ENCODE measurements around the gene GSTM2. TPM values are rescaled to one million over a fixed set of nuclear protein-coding genes. Genes with fewer than 3 reads are reported as not detected.

GSTM2 gene
- total and polyA plus RNA-seq, 2 of the 4 experiments (the other 2 are of a cell fraction) = 10.2 to 85.5 TPM

DNA sequence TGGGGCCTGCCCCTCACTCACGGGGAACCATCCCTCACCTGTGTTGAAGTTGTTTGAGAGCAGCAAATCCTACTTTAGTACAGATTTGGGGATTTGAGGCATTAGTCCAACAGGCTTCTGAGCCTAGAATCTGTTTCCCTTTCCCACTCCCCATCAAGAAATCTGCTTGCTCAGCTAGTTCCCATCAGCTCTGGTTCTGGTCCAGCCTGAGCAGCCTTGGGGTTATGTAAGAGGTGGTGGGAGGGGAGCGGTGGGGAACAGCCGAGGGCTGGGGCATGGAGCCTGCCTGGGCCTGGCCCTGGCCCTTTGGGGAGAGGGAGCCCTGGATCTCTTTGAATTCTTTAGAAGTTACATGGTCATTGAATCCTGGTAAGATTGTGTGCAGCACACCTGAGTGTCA, 48.3 kb downstream of the GSTM2 start:
- ChIA-PET POLR2A (ENCODE audit: unreplicated experiment) (no interaction called here), CTCF (no interaction called here)
- Histone ChIP-seq H3K9me1 (ENCODE audit: insufficient read depth, low read length) (no peaks in the 10 kb centered on the region), H3K14ac (replicated peaks; ENCODE audit: low read depth, low read length) (no peak overlapping the region), H2AK5ac (ENCODE audit: low read depth, low read length) (no peak overlapping the region), H3K18ac (ENCODE audit: low read depth, low read length) (no peak overlapping the region), H3K36me3 (ENCODE audit: control insufficient read depth, insufficient read depth, low read length) (no peaks in the 10 kb centered on the region), H4K20me1 (ENCODE audit: insufficient read depth, low read length) (no peaks in the 10 kb centered on the region), H4K8ac (ENCODE audit: low read depth in 2 of 2, low read length in 2 of 2) (no peak overlapping the region), H3K4me3 (ENCODE audit: insufficient read depth, low read depth, low read length) (no peak overlapping the region), H2BK120ac (ENCODE audit: low read depth, low read length) (no peak overlapping the region), H3K9ac (ENCODE audit: low read depth, low read length) (no peak overlapping the region), H4K91ac (ENCODE audit: insufficient read depth, low read depth, low read length) (no peak overlapping the region), H3K79me1 (ENCODE audit: low read depth in 1 of 2, low read length in 2 of 2) (no peaks in the 10 kb centered on the region), H2BK15ac (ENCODE audit: low read depth, low read length) (no peak overlapping the region), H3K9me3 (ENCODE audit: control insufficient read depth, insufficient read depth, low read length) (no peaks in the 10 kb centered on the region), H3K4ac (ENCODE audit: low read depth, low read length) (no peak overlapping the region), H2BK5ac (ENCODE audit: low read depth, low read length, poor library complexity, severe bottlenecking) (no peak overlapping the region), H2BK20ac (ENCODE audit: low read depth, low read length) (no peak overlapping the region), H3K23ac (ENCODE audit: low read depth, low read length) (no peak overlapping the region), H3K56ac (ENCODE audit: extremely low read depth, insufficient read depth, low read length) (no peak overlapping the region), H3K27ac (ENCODE audit: insufficient read depth, low read length) (no peak overlapping the region), H4K5ac (ENCODE audit: low read depth, low read length) (no peak overlapping the region), H3K4me1 (ENCODE audit: control insufficient read depth, insufficient read depth, low read length) (peaks cover 6% of the 10 kb centered on the region; the same call in 1 of the 2 replicates), H3K27me3 (ENCODE audit: control insufficient read depth, insufficient read depth, low read length) (no peaks in the 10 kb centered on the region; the same call in 1 of the 2 replicates), H2AFZ (replicated peaks; ENCODE audit: low read length, poor library complexity) (no peak overlapping the region), H3K4me2 (ENCODE audit: low read depth, low read length) (no peak overlapping the region), H2AK9ac (replicated peaks; ENCODE audit: low read depth, low read length, poor library complexity) (no peak overlapping the region)
- BruUV-seq (replicated peaks) = no TSS peak
- TF ChIP-seq MAFK (IDR thresholded peaks at IDR 0.05; ENCODE audit: low read depth, low read length) (peak; percentile 10; the same call in 1 of the 2 replicates), RFX5 (IDR thresholded peaks at IDR 0.05; ENCODE audit: low read depth, low read length) (no peak)
- DNase-seq (no peak), ATAC-seq (ENCODE audit: low read depth) (no peak)
- intact Hi-C loops (cut with micrococcal nuclease) = no loop called here
- dilution Hi-C loops (cut with HindIII; ENCODE audit: low sequenced_read_pairs, unreplicated experiment) = no loop called here
- 88% methylated on average over 2 of the region's 3 CpGs; no CpG with 5 or more reads in 1 of the 2 experiments for WGBS, 2 experiments (ENCODE audit: extremely low coverage in 2 of 2, insufficient read length in 1 of 2)
- in situ Hi-C loops (cut with MboI; ENCODE audit: low sequenced_read_pairs) = no loop called here
